Adrenal gland (tissue), 5 donors: Measurements from ENCODE around the gene LRRC4C.

ENCODE experiments used
- POLR2A ChIP-seq, 2 donors: fragments of 450-650 bp; IDR thresholded peaks; one replicate each; pipeline ENCODE4 v1.6.1; 2017; ENCODE audit warnings: antibody characterized with exemption in 2 of 2, mild to moderate bottlenecking in 2 of 2, moderate library complexity in 1 of 2
- TF ChIP-seq, protein P1 (sequence below), 6 experiments: fragments of 450-650 bp in 4 of 6; fragments of 200-600 bp in 2 of 6; sonication (generic) in 1 of 6; IDR thresholded peaks; 1 replicate in 5 of 6; 2 replicates in 1 of 6; pipeline versions ENCODE4 v1.5.1 to v1.8.0; 2016 to 2021; ENCODE audit warnings: antibody characterized with exemption in 6 of 6, mild to moderate bottlenecking in 2 of 6, moderate library complexity in 1 of 6
- donor health status: DM: no; HTN: no; CAD: no.

- TF ChIP-seq, protein P1, sequence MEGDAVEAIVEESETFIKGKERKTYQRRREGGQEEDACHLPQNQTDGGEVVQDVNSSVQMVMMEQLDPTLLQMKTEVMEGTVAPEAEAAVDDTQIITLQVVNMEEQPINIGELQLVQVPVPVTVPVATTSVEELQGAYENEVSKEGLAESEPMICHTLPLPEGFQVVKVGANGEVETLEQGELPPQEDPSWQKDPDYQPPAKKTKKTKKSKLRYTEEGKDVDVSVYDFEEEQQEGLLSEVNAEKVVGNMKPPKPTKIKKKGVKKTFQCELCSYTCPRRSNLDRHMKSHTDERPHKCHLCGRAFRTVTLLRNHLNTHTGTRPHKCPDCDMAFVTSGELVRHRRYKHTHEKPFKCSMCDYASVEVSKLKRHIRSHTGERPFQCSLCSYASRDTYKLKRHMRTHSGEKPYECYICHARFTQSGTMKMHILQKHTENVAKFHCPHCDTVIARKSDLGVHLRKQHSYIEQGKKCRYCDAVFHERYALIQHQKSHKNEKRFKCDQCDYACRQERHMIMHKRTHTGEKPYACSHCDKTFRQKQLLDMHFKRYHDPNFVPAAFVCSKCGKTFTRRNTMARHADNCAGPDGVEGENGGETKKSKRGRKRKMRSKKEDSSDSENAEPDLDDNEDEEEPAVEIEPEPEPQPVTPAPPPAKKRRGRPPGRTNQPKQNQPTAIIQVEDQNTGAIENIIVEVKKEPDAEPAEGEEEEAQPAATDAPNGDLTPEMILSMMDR (IDR thresholded peaks at IDR 0.05): no peak
- no peak for TF ChIP-seq POLR2A (IDR thresholded peaks at IDR 0.05)
Measured at GRCh38 chr11:41286751-41287150, 172.7 kb downstream of the LRRC4C start.
